Stimulated activated naive CD4-positive, alpha-beta T cell (primary cell): Measurements from ENCODE around the gene ATF4.
A peak's percentile ranks its signal among the peaks of the same experiment; 100 is the strongest.
"Not testable (repeated sequence)": the region's sequence is repeated elsewhere in the genome, so short reads cannot be mapped to it uniquely, and the experiment has no call there.

Experiments used
- DNase-seq, 6 experiments: peaks; one replicate each; lab custom pipeline; 2025; lab: John Stamatoyannopoulos, UW

ATF4 gene

DNA sequence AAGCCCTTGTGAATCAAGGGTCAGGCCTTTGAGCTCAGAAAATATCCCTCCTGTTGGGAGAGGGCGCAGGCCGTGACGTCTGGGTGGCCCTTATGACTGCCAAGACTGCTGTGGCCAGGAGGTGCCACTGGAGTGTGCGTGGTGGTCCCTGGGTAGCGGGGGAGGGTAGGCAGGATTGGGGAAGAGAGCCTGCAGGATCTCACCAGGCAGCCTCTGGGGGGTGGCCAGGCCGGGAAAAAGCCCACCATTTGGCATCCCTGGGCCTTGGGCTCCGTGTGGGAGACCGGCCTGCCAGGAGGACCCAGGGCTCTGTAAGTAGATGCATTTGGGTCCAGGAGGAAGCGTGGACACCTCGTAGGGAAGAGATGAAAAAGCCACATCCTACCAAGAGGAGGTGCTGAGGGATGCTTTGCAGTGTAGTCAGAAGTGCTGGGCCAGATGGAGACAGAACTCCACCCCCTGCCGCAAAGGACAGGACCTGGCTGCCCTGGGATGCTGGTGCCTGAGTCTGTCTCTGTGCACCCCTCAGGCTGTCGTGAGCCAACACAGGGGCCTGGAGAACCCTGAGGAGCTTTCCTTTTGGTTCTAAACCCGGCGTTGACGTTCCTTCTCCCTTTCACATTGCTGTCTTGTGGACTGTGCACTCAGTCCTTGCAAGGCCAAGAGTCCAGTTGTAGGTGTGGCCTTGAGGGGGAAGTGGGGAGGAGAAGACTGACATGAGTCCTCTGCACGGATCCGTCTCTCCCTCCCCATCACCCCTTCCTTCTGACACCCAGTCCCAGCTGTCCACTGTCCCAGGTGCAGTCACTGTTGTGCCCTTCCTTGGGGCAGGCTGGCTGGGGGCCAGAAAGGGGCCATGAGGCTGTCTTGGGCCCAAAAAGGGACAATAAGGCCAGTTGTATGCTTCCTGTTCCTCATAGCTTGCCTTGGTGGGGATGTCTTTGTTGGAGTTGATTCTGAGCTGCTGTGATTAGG, 31.0 kb upstream of the ATF4 start:
- DNase-seq: no peak

DNA sequence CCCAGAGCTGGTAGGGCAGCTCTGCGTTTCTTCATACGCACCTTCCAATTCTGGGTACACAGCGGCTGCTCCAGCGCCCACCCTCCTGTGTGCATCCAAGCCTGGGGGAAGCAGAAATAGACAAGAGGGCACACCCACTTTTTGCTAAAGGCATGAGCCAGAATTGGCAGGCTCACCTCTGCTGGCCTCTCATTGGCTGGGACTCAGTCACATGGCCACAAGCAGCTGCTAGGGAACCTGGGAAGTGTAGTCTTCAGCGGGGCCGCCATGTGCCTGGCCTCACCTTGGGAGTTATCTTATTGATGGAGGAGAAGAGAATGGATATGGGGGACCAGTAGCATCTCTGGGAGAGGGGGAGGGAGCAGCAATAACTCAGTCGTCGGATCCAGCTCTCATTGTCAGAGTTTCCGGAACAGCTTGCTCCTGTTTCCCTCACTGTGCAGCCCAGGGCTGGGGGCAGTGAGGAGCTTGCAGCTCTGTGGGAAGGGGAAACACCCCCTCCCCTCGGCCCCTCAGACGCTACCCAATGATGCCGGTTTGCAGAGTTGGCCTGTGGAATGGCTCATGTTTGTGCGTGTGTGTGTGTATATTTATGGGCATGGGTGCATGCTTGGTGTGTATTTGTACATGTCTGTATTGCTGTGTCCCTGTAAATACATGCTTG, 30.1 kb upstream of the ATF4 start:
- peak; percentile 63 to 80 (median 71) for DNase-seq

DNA sequence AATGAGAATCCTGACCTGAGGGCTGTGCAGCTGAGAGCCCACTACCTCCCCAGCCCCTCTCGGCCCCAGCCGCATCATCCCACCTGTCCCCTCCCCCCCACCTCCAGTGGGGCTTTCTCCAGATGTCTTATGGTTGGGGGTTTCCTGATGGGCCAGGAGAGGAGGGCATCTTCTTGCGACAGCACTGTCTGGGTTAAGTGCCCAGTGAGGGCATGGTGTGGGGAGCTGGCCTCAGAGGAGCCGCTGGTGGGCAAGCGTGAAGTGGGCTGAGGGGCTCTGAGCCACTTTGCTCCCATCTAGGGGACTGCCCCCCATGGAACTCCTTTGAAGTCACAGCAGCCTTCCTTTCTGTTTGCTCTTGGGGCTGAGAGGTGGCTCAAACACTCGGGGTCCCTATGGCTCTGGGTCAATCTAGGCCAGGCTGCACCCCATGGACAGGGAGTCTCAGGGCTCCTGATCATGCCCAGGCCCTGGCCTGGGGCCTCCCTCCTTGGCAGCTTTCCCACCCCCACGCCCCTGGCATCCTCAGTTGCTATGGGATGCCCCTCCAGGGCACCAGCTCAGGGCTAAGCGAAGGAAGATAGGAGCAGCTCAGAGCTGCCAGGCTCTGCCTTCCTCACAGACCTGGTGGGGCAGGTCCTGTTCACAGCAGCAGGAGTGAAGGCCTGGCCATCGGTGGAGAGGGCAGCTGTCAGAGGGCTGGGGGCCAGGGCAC, 29.2 kb upstream of the ATF4 start:
- no peak for DNase-seq

DNA sequence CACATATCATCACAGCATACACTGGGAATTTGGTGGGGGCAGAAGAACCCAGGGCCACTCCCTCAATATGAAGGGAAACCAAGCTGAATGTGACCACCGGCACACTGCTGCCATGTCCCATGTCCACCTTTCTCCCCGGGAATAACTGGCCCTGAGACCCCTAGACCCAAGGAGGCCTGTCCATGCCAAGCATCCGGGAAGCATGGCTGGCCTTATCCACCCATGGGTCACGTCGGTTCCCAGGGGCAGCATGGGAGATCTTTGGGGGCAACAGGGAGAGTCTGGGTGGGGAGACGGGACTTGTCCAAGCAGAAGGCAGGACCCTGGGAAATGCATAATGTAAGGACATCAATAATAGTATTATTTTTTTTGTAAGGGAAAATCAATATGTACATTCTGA, 28.7 kb upstream of the ATF4 start:
- no peak for DNase-seq

DNA sequence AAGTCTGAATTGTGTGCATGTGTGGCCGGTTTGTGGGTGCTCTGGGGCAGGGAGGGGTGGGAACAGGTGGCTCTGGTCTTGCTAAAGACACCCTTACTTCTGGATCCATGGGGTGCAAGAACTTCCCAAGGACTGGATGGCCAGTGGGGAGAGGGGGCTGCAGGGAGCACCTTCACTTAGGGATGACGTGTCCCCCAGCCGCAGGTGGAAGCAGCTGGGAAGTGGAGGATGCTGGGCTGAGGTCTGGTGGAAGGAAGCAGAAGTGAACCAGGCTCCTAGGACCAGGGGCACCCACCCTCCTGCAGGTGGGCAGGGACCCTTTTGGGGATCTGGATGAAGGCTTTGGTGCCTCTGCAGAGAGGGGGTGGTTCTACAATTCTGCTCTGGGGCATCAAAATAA, 28.2 kb upstream of the ATF4 start:
- no peak for DNase-seq

DNA sequence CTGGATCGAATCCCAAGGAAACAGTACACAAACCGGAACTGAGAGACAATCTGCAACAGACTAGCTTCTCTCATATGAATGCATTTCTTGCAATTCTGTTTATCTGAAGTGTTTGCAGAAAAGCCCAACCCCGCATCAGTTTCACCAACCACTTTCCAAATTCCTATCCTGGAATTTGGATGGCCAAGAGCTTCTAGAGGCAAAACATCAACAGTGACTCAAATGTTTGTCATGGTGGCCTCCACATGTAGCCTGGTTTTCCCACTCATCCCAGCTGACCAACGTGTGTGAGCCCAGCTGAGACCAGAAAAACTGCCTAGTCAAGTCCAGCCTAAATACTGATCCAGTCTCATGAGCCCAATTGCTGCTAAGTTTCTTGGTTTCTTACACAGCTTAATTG, 26.6 kb upstream of the ATF4 start:
- DNase-seq: no peak

DNA sequence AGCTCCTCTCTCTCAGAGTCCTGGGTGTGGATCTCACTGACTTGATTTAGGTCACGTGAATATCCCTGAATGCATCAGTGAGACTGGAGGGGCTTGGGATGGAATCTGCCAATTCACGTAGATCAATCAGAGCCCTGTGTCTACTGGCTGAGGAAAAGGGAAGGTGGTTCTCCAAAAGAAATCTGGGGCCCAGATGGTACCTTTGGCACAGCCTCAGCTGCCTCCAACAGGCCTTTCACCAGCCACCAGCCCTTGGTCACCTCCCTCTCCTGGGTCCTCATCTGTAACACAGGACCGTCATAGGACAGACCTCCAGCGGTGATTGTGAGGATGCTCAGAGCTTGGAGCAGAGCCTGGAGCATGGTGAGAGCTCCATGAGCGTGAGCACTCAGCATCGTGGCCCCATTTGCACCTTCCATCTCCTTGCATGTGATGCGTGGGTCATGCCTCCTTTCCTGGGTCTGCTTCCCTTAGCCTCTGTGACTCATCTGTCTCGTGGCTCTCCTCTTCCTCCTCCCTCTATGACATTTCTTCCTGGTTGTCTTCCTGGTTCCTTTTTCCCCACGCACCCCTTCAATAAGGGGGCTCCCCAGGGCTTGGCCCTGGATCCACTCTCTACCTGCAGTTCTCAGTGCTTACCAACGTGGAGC, 25.8 kb upstream of the ATF4 start:
- no peak for DNase-seq

DNA sequence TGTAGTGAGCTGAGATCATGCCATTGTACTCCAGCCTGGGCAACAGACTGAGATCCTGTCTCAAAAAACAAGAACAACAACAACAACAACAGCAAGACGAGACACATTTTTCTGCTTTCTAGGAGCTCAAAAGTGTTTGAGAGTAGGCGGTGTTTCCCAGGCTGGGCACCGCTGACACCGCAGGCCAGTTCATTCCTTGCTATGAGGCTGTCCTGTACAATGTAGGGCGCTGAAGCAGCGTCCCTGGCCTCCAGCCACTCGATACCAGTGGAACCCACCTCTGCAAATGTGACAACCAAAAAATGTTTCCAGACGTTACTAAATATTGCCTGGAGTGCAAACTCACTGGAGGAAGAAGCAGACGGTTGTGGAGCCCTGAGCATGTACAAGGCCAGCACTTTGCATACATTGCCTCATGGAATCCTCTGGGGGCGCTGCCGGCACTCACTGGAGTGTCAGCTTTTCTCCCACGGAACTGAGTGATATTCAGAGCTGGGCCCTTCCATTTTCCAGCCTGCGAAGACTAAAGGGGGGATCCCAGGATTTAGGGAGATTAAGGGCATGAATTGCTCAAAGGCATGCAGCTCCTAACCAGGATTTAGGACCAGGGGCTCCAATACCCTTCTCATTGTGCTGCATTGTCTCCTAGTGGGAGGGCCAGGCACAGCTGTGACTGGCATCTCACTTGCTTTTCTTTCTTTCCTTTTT, 24.1 kb upstream of the ATF4 start:
- DNase-seq: peak; percentile 10 to 45 (median 30)

DNA sequence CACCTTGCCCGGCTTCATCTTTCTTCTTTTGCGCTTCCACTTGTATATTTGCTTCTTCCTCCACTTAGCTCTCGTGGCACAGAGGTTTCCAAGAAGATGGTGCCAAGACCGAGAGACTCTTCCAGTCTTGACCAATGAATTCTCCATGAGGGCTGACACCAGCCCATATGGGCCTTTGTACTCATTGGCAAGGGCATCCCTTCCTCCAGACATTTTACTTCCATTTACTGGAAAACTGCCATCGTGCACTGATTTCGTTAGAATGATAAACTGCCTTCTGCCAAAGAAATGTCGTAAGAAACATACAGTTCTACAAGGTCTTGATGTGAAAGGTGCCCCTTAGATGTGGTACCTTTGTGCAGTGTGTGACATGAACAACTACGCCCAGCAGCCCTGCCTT, 22.9 kb upstream of the ATF4 start:
- DNase-seq: no peak

DNA sequence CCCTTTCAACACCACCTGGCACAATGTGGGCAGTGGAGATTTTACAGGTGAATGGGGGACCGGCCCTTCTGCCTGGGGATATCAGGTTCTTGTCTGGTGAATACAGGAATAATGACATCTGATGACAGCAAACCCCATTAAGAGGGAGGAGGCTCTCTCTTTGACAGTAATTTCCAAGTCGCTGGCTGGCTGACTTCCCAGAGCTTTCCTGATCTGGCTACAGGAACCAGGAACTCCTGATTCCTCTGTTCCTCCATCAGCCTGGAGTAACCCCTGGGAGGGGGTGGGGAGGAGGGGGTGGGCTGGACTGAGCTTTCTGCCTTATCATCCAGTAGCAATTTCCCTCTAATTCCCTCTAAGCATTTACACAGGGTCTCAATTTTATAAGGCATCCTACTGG, 22.0 kb upstream of the ATF4 start:
- DNase-seq: no peak

DNA sequence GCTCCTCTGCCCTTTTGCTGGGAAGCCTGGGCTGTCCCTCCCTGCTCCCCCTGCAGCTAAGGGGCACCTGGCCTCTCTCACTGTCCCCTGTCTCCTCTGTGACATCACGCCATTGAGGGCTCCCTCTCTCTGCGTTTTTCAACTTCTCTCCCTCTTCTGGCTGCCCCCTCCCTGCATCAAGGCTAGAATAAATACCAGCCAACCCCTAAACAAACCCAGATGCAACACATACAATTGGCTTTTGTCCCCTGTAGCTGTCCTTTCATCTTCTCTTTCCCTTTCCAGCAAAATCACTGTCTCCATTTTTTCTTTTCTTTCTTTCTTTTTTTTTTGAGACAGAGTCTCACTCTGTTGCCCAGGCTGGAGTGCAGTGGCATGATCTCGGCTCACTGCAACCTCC, 21.6 kb upstream of the ATF4 start:
- no peak for DNase-seq

DNA sequence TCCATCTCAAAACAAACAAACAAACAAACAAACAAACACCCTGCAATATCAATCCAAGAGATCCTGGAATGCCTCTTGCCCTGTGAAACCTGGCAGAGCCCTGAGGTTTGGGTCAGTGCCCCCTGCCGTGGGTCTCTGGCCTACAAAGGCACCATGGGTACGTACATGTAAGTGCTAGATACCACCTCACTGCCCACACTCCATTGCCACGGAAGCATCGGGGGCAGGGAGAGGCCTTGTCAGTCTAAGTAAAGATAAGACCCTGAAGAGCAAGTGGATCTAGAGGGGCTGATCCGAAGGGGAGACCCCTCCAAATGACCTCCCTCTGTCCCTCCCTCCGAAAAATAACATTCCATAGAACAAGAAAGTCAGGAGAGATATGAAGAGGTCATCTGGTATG, 20.3 kb upstream of the ATF4 start:
- DNase-seq: no peak

DNA sequence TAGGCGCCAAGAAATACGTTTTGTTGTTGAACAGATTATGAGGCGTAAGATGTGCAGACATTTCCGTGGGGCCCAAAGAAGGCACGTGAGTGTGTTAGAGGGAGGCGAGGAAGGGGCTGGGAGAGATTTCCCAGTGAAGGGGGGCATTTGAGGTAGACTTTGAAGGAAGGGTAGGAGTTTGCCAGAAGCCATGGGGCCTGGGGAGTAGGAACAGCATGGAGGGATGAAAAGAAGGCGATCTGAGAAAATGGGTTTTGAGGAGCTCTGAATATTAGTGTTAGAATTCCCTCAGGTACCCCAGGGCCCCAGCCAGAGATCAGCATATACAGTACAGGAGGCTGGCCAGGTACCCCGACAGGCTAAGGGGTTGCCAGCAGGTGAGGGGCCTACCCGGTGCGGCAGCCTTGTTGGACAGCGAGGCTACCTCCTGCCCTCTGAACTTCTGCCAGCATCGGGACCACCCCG, 18.7 kb upstream of the ATF4 start:
- peak in 1 of 6 experiments; percentile 37 for DNase-seq

DNA sequence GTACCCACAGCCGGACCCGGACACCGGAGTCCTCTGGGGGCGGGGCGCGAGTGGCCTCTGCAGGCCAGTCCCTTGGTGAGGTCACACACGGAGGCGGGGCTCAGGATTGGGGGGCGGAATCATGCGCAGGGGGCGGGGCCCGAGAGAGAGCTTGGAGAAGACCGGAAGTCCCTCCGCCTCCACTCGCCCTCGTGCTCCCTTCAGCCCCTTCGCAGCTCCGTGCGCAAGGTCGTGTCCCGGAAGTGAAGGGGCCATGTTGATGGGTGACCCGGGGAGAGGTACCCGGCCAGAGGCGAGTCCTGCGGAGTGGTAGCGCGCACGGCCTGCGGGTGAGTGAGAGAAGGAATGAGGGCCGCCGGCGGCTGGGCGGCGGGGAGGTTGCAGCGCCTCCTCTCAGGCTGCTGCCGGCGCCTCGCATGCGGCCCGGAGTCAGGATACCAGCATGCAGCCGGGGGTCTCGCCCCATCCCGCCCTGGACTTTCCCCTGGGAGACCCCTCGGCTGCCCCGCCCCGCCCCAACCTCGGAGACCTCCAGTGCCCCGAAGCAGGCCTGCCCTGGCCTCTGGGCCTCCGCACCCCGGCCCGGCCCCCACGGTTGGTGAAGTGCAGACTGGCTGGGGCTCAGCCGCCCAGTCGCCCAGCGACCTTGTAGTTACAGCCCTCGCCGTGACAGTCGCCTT, 18.1 kb upstream of the ATF4 start, which contains the start of gene MIEF1:
Gene MIEF1 (plus strand): TSS at position 182 of the 680 bp plus-strand sequence. CDS start 9,005 bp downstream, outside the sequence.
- DNase-seq: peak; percentile 67 to 88 (median 76)

DNA sequence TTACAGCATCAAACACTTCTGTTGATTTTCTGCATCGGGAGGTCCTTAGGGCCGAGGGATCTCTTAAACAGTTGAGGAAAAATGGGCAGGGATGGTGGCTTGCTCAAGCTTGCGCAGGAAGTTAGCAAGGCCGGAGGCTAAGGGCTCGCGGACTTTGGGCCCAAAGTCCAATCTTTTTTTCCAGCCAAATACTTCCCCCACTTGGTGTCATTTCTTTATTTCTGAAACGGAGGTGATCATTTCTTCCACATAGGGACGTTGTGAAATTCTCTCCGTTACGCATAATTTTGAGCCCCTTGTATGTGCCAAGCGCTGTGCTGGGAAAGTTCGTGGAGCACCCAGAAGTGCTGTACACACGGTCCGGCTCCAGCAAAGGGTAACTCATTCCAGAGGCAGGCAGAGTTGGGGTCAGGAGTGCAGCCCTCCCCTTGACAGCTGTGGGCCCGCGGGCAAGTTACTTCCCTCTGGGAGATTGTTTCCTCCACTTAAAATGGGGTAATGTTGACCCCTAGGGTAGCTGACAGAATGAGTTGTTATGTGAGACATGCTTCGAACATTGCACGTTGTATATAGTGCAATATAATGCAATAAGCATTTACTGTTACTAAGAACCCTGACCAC, 17.5 kb upstream of the ATF4 start:
- no peak for DNase-seq

DNA sequence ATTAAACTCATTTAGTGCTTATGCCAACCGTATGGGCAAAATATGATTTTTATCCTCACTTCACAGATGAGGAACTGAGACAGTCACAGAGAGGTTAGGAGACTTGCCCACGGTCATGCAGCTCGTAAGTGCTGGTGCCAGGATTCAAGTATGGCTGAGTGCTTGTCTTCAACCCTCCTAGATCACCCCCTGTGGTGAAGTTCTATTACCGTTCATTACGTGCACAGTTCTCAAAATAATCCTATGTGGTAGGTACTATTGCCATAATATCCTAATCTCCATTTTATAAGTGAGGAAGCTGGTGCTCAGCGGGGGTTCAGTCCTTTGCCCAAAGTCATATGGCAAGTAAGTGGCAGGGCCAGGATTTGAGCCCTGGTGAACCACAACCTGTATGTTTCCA, 16.7 kb upstream of the ATF4 start:
- no peak for DNase-seq

DNA sequence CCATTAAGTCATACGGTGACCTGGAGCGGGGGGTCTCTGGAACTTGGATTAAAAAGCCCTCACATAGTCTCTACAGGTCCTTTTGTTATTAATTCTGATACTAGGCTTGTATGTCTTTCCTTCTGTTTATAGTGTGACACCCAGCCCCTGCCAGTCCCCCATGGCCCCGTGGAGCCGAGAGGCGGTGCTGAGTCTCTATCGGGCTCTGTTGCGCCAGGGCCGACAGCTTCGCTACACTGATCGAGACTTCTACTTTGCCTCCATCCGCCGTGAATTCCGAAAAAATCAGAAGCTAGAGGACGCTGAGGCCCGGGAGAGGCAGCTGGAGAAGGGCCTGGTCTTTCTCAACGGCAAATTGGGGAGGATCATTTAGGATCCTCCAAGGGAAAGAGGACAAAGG, 16.3 kb upstream of the ATF4 start:
- no peak for DNase-seq

DNA sequence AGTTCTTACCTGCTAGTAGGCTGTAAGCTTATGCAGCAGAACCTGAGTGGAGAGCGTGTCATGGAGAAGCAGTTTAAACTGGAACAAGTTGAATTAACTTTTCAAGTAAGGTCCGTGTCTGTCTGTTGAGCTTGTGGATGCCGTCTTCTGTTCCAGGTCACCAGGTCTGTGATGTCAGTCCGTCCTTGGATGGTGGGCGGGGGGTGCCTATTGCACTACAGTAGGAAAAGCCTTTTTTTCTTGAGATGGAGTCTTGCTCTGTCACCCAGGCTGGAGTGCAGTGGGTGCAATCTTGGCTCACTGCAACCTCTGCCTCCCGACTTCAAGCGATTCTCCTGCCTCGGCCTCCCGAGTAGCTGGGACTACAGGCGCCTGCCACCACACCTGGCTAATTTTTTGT, 13.3 kb upstream of the ATF4 start:
- not testable (repeated sequence) for DNase-seq

DNA sequence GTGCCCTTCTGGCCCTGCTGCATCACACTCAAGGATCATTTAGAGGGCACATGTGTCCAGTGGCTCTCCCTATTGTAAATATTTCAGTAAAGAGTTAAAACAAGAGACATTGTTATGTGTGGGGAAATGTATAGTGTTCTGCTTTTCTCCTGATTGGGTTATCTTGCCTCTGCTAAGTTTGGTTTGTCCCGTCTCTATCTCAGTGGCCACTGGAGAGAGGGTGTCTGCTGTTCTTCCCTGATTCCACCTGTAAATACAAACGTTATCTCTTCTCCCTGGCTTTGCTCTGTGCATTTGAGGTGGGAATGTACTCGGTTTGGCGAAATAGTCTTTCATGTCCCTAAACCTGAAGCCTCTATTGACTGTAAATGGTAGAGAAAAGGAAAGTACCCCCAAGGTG, 12.0 kb upstream of the ATF4 start:
- no peak for DNase-seq

DNA sequence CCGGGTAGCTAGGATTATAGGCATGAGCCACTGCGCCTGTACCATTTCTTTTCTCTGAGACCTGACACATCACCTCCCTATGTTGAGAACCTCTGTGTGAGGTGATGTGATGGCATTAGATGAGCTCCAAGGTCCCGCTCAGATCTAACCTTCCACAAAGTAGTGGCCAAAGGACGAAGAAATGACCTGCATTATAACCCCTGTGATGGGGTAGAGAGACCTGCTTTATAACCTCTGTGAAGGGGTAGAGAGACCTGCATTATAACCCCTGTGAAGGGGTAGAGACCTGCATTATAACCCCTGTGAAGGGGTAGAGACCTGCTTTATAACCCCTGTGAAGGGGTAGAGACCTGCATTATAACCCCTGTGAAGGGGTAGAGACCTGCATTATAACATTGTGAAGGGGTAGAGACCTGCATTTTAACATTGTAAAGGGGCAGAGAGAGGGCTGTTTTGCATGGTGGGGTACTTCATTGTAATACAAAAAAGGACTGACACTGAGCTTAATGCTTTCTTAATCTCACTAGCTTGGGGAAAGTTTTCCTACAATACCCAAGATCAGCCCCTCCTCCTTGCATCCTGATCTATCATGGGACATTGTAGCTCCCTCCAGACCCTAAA, 9.7 kb upstream of the ATF4 start:
- no peak for DNase-seq
